D341Med (cell line): ENCODE data around the gene PPP1R9A.
A peak's percentile ranks its signal among the peaks of the same experiment; 100 is the strongest.

ENCODE experiments used
- DNase-seq: peaks from one replicate; pipeline ENCODE4 v3.0.0; 2012; ENCODE audit warnings: low spot score

PPP1R9A gene

GRCh38 chr7:95321720-95322119 is 414.3 kb downstream of the PPP1R9A start:
- no peak for DNase-seq

GRCh38 chr7:95322396-95322795 is 415.0 kb downstream of the PPP1R9A start:
- DNase-seq: no peak

DNA sequence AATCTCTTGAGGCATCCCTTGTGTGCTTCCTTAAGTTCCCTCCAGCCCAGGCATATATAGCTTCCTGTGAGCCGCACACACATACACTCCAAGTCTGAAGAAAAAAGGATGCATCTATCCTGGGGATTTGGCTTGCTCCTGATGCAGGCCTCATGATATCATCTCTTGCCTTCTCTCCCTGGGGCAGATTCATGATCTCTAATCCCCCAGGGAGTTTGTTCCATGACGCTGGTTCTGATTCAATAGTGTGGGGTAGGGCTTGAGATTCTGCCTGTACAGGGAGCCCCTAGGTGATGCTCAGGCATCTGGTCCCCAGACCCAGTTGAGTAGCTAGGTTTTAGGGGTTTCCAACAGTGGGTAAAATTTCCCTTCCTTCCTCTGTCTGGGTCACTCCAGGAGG is 415.5 kb downstream of the PPP1R9A start:
- DNase-seq: no peak

DNA sequence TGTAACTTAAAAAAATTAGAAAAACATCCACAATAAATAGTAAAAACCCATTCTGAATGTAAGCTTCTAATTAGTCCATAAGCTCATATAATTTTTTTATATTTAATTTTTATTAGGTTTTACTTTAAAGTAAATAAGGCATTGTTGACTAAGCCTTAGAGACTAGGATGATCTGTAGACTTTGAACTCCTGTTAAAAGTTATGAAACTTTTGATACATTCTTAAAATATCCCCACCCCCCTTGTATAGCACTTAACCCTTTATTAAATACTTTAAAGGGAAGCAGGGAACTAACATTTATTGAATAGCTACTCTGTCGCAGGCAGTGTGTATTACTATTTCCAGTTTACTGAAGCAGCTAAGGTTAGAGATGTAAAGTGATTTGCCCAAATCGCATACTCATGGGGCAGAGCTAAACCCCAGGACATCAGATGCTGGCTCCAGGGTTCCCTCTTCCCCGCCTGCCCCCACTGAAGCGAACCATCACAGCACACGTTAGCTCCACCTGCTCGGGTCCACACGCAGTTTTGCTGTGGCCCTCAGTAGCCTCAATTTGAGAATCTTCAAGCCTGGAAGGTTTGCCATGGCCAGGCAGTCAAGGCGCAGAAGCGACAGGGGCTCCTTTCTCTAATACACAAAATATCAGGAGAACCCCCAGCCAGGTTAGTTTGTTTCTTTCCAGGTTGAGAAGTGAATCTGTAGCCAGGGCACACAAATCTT is 416.2 kb downstream of the PPP1R9A start:
- DNase-seq: no peak

DNA sequence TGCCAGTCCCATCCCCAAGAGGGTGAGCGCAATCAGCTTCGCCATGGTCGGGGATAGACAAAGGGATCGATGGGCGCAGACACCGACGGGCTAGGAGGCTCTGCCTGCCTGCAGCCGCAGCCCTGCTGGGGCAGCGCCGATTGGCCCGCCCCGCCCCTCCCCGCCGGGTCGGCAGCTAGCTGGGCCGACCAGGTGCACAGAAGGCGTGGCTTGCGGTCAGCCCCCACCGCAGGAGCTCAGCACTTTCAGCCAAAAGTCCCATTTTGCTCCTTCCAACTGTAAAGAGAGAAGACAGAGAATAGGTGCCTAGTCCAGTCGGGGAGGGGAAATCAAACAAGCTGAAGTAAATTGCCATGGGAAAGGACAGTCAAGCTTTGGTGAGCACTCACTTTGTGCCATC is 417.0 kb downstream of the PPP1R9A start, which contains the start of gene PON1:
TSS of gene PON1 (minus strand) at position 102 of the 400 bp plus-strand sequence. CDS start at position 45, 57 bp downstream.
- DNase-seq: no peak

DNA sequence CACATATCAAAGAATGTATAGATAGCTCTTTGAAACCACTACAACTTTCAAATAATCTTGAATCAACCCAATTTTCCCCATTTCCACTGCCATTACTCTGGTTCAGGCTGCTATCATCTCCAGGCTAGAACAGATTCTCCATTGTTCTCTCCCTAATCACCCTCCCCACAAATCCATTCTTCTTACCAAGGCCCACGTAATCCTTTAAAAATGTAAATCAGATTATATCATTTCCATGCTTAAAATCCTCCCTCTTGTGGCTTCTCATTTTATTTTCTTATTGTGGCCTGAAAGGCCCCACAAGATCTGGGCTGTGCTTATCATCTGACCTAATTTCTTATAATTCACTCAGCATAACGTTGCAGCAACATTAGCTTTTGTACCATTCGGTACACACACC is 420.0 kb downstream of the PPP1R9A start:
- DNase-seq: peak; percentile 33

GRCh38 chr7:95330204-95330960 is 423.0 kb downstream of the PPP1R9A start:
- DNase-seq: no peak

GRCh38 chr7:95330961-95331337 is 423.6 kb downstream of the PPP1R9A start:
- DNase-seq: no peak

GRCh38 chr7:95334447-95334846 is 427.1 kb downstream of the PPP1R9A start:
- no peak for DNase-seq

GRCh38 chr7:95335093-95335492 is 427.7 kb downstream of the PPP1R9A start:
- DNase-seq: no peak

GRCh38 chr7:95338832-95339231 is 431.4 kb downstream of the PPP1R9A start:
- DNase-seq: no peak

DNA sequence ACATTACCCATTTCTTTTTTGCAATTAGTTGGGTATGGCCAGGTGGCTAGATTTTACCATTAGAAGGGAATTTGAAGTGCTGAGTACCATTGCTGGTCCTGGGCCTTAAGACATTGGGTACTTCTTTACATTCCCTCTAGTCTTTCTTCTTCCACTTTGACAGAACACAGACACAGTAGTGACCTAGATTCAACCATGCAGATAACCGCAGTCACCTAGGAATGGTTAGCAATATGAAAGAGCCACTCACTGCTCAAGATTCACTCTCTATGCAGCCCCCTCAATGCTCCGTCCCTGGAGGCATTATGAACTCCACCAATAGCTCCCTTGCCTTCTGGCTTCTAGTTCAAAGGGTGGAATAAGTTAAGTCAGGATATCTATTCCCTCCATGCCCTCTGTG is 433.1 kb downstream of the PPP1R9A start:
- DNase-seq: no peak

DNA sequence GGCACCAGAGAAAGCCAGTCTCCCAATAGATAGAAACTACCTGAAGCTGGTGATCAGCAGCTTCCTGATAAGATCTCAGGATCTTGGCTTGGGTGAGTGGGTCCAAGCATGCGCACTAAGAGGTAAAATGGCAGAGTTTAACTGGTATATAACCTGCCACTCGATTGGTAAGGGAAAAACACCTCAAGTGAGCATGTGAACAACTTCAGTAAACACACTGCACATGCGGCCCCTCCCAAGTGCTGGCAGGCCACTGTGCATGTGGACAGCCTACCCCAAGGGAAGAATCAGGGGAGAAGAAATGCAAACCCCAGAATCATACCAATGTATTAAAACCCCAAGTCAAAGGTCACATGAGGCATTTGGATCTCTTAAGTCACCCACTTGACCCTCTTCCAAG is 434.6 kb downstream of the PPP1R9A start:
- DNase-seq: no peak

- no peak for DNase-seq
These were observed 435.4 kb downstream of the PPP1R9A start for GRCh38 chr7:95342642-95343307.
